ENCODE measurements around the gene IVD.

DNA sequence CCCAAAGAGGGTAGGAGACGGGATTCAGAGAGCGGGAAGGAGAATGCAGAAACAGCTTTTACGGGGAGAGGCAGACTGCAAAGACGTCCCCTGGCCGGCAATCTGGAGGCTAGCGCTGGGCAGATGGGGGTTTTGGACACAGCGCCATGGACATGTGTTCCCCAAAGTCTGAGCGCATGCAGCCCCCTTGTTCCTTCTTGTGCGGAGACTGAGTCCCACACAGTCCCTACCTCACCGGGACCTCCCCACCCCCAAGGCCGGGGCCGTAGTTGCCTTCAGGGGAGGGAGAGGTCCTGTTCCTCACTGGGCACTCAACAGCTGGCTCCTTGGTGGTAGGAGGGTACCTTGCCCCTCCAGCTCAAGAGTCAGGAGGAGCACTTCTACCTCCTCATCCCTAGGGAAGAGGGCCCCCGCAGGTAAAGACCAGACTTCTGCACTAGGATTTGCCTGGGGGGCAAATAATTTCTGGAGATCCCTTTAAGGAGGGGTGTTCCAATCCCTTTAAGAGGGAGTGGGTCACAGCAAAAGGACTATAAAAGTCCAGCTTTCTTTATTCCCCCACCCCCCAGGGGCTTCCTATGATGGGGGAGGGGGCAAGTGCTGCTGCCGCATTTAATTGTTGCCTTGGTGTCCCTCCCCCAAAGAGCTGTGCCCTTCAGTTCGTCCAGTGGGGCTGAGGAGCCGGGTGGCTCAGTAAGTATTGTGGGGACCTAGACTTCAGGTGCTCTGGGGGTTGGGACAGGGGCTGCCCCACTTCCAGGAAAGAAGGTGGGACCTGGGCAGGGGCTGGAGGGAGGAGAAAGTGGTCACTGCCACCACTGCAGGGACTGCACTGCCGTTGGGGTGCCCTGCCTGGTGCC lies 31.5 kb downstream of the IVD start:
- no peak for TF ChIP-seq CTCF (optimal IDR thresholded peaks at IDR 0.05 in 1 of 3, IDR thresholded peaks at IDR 0.05 in 1 of 3, conservative IDR thresholded peaks at IDR 0.05 in 1 of 3; ENCODE audit: extremely low read depth in 1 of 3, insufficient read depth in 2 of 3, low read length in 3 of 3)
- peak; percentile 60 for TF ChIP-seq EZH2 (IDR thresholded peaks at IDR 0.05; ENCODE audit: low read length)

Data from keratinocyte (primary cell).